Panc1 (cell line): ENCODE measurements around the gene TRIM23.

Experiments
- CTCF ChIP-seq: fragments of 450-650 bp; IDR thresholded peaks from 2 replicates; pipeline ENCODE4 v1.5.1; 2017; ENCODE audit warnings: mild to moderate bottlenecking
- REST ChIP-seq, 2 experiments: IDR thresholded peaks; 2 replicates each; pipeline ENCODE4 v1.6.1; 2011 to 2012; ENCODE audit warnings: low read depth in 2 of 2, control low read depth in 1 of 2, low read length in 1 of 2, mild to moderate bottlenecking in 1 of 2, moderate library complexity in 1 of 2; ENCODE audit not compliant: insufficient read depth in 1 of 2
- SIN3A ChIP-seq: IDR thresholded peaks from 2 replicates; pipeline ENCODE4 v1.6.1; 2012; ENCODE audit warnings: low read depth, mild to moderate bottlenecking, low read length, moderate library complexity, borderline replicate concordance; ENCODE audit not compliant: insufficient read depth
- TCF7L2 ChIP-seq: IDR thresholded peaks from 2 replicates; pipeline ENCODE4 v1.6.1; 2011; ENCODE audit warnings: mild to moderate bottlenecking, low read depth, low read length, inconsistent platforms

GRCh38 chr5:65577141-65577540 lies 47.0 kb downstream of the TRIM23 start:
- no peak for TF ChIP-seq CTCF
- TF ChIP-seq SIN3A = no peak
- TF ChIP-seq TCF7L2 = no peak
- no peak for TF ChIP-seq REST (IDR thresholded peaks at IDR 0.05; ENCODE audit: insufficient read depth in 1 of 2, low read depth in 2 of 2, low read length in 1 of 2)
